Endothelial cell of umbilical vein (primary cell): Measurements from ENCODE around the gene PLXNC1.

Source experiments
- CTCF ChIP-seq, 2 donors: IDR thresholded peaks; 1 replicate in 1 of 2; 2 replicates in 1 of 2; pipeline ENCODE4 v1.5.1; 2011; ENCODE audit warnings: low read length in 2 of 2, mild to moderate bottlenecking in 2 of 2, moderate library complexity in 2 of 2, control low read depth in 1 of 2, inconsistent platforms in 1 of 2, low read depth in 1 of 2; ENCODE audit not compliant: insufficient read depth in 1 of 2; ENCODE audit errors: extremely low read depth in 1 of 2
- EZH2 ChIP-seq: IDR thresholded peaks from 2 replicates; pipeline ENCODE4 v1.6.1; 2012; ENCODE audit warnings: borderline replicate concordance, low read depth, mild to moderate bottlenecking, moderate library complexity, low read length, inconsistent platforms; ENCODE audit not compliant: severe bottlenecking
- FOS ChIP-seq: IDR thresholded peaks from 2 replicates; pipeline ENCODE4 v1.6.1; 2011; ENCODE audit warnings: mild to moderate bottlenecking, low read length, moderate library complexity, borderline replicate concordance; ENCODE audit not compliant: insufficient read depth
- JUN ChIP-seq: IDR thresholded peaks from 2 replicates; pipeline ENCODE4 v1.6.1; 2011; ENCODE audit warnings: borderline replicate concordance, low read depth; ENCODE audit not compliant: insufficient read length, insufficient read depth
- MAX ChIP-seq: IDR thresholded peaks from 2 replicates; pipeline ENCODE4 v1.6.1; 2011; ENCODE audit not compliant: insufficient read depth, insufficient read length
- MYC ChIP-seq: IDR thresholded peaks from one replicate; pipeline ENCODE4 v1.6.1; 2011; ENCODE audit warnings: mild to moderate bottlenecking, low read depth, low read length
- POLR2A ChIP-seq: IDR thresholded peaks from 2 replicates; pipeline ENCODE4 v1.6.1; 2012; ENCODE audit warnings: low read depth, mild to moderate bottlenecking, control low read depth, low read length
- POLR2AphosphoS5 ChIP-seq: IDR thresholded peaks from 2 replicates; pipeline ENCODE4 v1.6.1; 2012; ENCODE audit warnings: low read depth, mild to moderate bottlenecking, control low read depth, low read length, moderate library complexity; ENCODE audit not compliant: insufficient read depth

GRCh38 chr12:94144781-94145180 is 3.6 kb upstream of the PLXNC1 start:
- TF ChIP-seq CTCF (IDR thresholded peaks at IDR 0.05; ENCODE audit: extremely low read depth in 1 of 2, insufficient read depth in 1 of 2, low read depth in 1 of 2, low read length in 2 of 2) (no peak), POLR2AphosphoS5 (no peak), POLR2A (no peak), MAX (no peak), EZH2 (no peak), FOS (no peak), JUN (no peak), MYC (no peak)
